BLaER1 treated with 17β-estradiol and CSF1 and Interleukin-3, amounts not matched to agents 10 nM and 100 nM (cell line): ENCODE results near the gene ZBTB21.
A peak's percentile ranks its signal among the peaks of the same experiment; 100 is the strongest.

Experiments used
- H3K27ac ChIP-seq, 11 experiments: shearing (Covaris generic); formaldehyde crosslinking; 2 replicates each; pipeline ENCODE4 v1.8.1; 2022
- H3K27me3 ChIP-seq, 11 experiments: shearing (Covaris generic); formaldehyde crosslinking; 2 replicates each; pipeline ENCODE4 v1.8.1; 2022
- H3K36me3 ChIP-seq, 11 experiments: shearing (Covaris generic); formaldehyde crosslinking; 2 replicates each; pipeline ENCODE4 v1.8.1; 2022
- H3K4me1 ChIP-seq, 10 experiments: shearing (Covaris generic); formaldehyde crosslinking; 2 replicates each; pipeline ENCODE4 v1.8.1; 2022
- H3K4me2 ChIP-seq, 11 experiments: shearing (Covaris generic); formaldehyde crosslinking; 2 replicates each; pipeline ENCODE4 v1.8.1; 2022
- H3K4me3 ChIP-seq, 10 experiments: shearing (Covaris generic); formaldehyde crosslinking; 2 replicates each; pipeline ENCODE4 v1.8.1; 2022
- H3K9ac ChIP-seq, 11 experiments: shearing (Covaris generic); formaldehyde crosslinking; 2 replicates each; pipeline ENCODE4 v1.8.1; 2022
- H3K9me3 ChIP-seq, 11 experiments: shearing (Covaris generic); formaldehyde crosslinking; replicated peaks in 1 of 11; 2 replicates each; pipeline ENCODE4 v1.8.1; 2022
- H4K20me1 ChIP-seq, 11 experiments: shearing (Covaris generic); formaldehyde crosslinking; 2 replicates each; pipeline ENCODE4 v1.8.1; 2022
- Cebpa-rat ChIP-seq, 11 experiments: shearing (Covaris generic); IDR thresholded peaks; 2 replicates each; pipeline ENCODE4 v1.8.1; 2022

The ZBTB21 gene

GRCh38 chr21:42051788-42052187, 41.6 kb upstream of the ZBTB21 start:
- TF ChIP-seq Cebpa-rat (IDR thresholded peaks at IDR 0.05) = no peak
- 0 out of 22 replicates have a peak overlapping the region, but pooled peaks of 1 of the 11 experiments have one; percentile 6 for H3K9ac ChIP-seq
- H3K9me3 ChIP-seq = peaks cover 6 to 23% (median 14%) of the 10 kb centered on the region in 11 experiments; a peak in 19 of 22 replicates
- H3K36me3 ChIP-seq = no peaks in the 10 kb centered on the region
- no peak overlapping the region for H3K4me3 ChIP-seq
- no peak overlapping the region for H3K27ac ChIP-seq
- H3K4me2 ChIP-seq = peak overlapping the region in 10 of 11 experiments; percentile 26 to 91 (median 73); a peak in 20 of 22 replicates
- H3K27me3 ChIP-seq = peaks cover 0 to 23% (median 11%) of the 10 kb centered on the region in 11 experiments; a peak in 9 of 22 replicates
- H4K20me1 ChIP-seq = peaks cover 0 to 7% (median 0%) of the 10 kb centered on the region in 11 experiments; a peak in 2 of 22 replicates
- peaks cover 16 to 55% (median 31%) of the 10 kb centered on the region in 10 experiments for H3K4me1 ChIP-seq

DNA sequence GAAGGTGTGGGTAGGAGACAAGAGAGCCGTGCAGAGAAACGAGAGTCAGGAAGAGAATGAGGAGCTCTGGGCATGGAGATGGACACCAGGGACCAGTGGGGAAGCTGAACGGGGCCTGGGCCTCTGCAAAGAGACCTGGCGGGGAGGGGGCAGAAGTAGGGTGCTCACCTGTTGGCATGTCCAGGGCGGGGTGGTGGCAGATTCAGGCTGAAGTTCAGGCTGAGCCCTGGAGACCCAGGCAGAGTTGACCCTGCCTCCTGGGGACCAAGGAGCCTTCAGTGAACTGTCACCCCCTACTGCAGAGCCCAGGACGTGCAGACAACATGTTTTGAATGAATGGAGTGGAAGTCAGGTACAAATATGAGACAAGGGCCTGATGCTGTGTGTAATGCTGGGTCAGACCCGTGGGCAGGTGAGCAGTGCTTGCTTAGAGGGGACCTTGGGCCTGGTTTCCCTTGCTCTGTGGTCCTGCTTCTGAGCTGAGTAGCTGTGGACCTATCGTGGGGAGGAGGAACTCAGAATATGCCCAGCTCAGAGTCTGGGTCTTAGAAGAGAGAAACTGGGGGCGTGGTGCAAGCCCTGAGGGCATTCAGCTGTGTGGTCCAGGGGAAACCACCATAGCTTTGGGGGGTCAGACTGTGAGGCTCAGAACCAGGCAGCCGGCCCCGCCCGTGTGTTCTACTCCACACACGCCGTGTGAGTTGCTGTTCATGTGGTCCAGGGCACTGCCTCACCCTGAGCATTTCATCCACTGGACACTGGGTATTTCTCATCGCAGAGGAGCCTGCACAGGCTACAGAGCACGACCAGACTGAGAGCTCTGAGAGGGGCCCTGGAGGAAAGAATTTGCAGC, 39.6 kb upstream of the ZBTB21 start:
- H4K20me1 ChIP-seq = peaks cover 0 to 7% (median 0%) of the 10 kb centered on the region in 11 experiments; a peak in 2 of 22 replicates
- H3K36me3 ChIP-seq = no peaks in the 10 kb centered on the region
- H3K9me3 ChIP-seq = peaks cover 6 to 21% (median 14%) of the 10 kb centered on the region in 11 experiments; a peak in 19 of 22 replicates
- peaks cover 0 to 23% (median 11%) of the 10 kb centered on the region in 11 experiments; a peak in 9 of 22 replicates for H3K27me3 ChIP-seq
- peak overlapping the region in 5 of 11 experiments; percentile 4 to 72 (median 10); a peak in 5 of 22 replicates for H3K4me2 ChIP-seq
- peaks cover 16 to 57% (median 31%) of the 10 kb centered on the region in 10 experiments for H3K4me1 ChIP-seq
- no peak for TF ChIP-seq Cebpa-rat (IDR thresholded peaks at IDR 0.05)
- no peak overlapping the region for H3K27ac ChIP-seq
- no peak overlapping the region for H3K9ac ChIP-seq
- H3K4me3 ChIP-seq = no peak overlapping the region

DNA sequence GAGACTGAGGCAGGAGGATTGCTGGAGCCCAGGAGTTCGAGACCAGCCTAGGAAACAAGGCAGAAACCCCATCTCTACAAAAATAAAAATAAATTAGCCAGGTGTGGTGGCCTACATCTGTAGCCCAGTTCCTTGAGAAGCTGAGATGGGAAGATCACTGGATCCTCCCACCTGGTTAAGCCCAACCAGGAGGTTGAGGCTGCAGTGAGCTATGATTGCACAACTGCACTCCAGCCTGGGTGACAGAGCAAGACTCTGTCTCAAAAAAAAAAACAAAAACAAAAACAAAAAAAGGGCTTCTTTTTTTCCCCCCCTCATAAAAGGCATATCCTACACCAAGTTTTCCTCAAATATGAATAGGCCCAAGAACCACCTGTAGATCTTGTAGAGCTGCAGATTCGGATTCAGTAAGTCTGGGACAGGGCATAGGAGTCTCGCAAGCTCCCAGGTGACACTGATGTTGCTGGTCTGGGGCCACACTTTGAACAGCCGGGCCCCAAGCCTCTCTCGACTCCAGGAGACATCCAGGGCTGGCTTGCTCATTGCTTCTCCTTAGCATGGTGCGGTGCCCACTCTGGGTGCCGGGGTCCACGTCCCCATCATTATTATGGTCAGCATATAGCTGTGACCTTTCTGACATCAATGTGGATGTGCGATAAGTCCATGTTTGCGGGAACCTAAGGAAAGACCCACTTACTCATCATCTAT, 38.9 kb upstream of the ZBTB21 start:
- Histone ChIP-seq H4K20me1 (peaks cover 0 to 7% (median 0%) of the 10 kb centered on the region in 11 experiments; a peak in 2 of 22 replicates), H3K36me3 (no peaks in the 10 kb centered on the region), H3K4me2 (peak overlapping the region in 10 of 11 experiments; percentile 37 to 72 (median 61); a peak in 17 of 22 replicates), H3K27me3 (peaks cover 0 to 23% (median 11%) of the 10 kb centered on the region in 11 experiments; a peak in 9 of 22 replicates), H3K4me3 (no peak overlapping the region), H3K4me1 (peaks cover 16 to 54% (median 31%) of the 10 kb centered on the region in 10 experiments), H3K9ac (no peak overlapping the region), H3K9me3 (peaks cover 6 to 13% (median 11%) of the 10 kb centered on the region in 11 experiments; a peak in 19 of 22 replicates), H3K27ac (no peak overlapping the region)
- TF ChIP-seq Cebpa-rat (IDR thresholded peaks at IDR 0.05) = peak in 2 of 11 experiments; percentile 10 to 38; a peak in 1 of 22 replicates

DNA sequence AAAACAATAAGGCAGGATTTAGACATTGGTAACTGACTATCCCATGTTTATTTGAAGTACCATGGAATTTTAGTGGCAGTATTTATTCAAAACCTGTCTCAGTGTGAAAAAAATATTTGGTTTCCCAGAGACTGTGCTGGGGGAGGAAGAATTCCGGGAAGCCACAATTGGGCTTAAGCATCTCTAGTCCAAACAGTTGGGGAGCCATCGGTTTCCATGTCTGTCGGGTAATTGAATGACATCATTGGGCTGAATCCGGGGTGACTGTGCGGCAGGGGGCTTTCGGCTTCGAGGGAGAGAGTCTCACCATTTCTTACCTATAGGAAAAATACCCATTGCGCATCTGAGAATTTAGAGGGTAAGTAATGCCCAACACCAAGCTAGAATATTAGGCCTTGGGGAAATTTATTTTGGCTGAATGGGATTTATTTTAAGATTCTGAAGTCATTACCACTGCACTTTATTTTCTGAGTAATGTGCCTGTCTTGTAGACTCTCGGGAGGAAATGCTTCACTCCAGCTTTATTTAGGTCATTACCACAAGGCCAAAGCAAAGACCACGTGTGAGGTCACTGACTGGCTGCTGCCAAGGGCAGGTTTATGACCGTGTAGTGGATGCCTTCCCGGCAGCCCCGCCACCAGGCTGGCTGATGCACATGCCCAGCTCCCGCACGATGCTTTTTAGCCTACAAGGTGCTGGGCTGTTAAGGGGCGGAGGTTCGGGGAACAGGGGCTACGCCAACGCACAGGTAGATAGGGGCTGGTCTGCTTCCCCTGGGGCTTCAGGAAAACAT, 37.9 kb upstream of the ZBTB21 start:
- Histone ChIP-seq H4K20me1 (peaks cover 0 to 7% (median 0%) of the 10 kb centered on the region in 11 experiments; a peak in 2 of 22 replicates), H3K4me2 (peak overlapping the region; percentile 28 to 72 (median 58)), H3K9me3 (peaks cover 0 to 3% (median under 1%) of the 10 kb centered on the region in 11 experiments; a peak in 7 of 22 replicates), H3K4me1 (peaks cover 16 to 53% (median 31%) of the 10 kb centered on the region in 10 experiments), H3K36me3 (no peaks in the 10 kb centered on the region), H3K27ac (no peak overlapping the region), H3K9ac (no peak overlapping the region; a peak in 1 of 22 replicates), H3K27me3 (peaks cover 0 to 17% (median 11%) of the 10 kb centered on the region in 11 experiments; a peak in 9 of 22 replicates), H3K4me3 (no peak overlapping the region)
- TF ChIP-seq Cebpa-rat (IDR thresholded peaks at IDR 0.05) = no peak

- no peak overlapping the region for H3K4me2 ChIP-seq
- H3K9ac ChIP-seq = no peak overlapping the region
- no peak overlapping the region for H3K27ac ChIP-seq
- H3K4me3 ChIP-seq = no peak overlapping the region
- H3K9me3 ChIP-seq = no peaks in the 10 kb centered on the region
- 0 out of 22 replicates have a peak, but pooled peaks cover 0 to 3% (median 0%) of the 10 kb centered on the region in 11 experiments for H4K20me1 ChIP-seq
- no peak for TF ChIP-seq Cebpa-rat (IDR thresholded peaks at IDR 0.05)
- H3K36me3 ChIP-seq = no peaks in the 10 kb centered on the region
- peaks cover 0 to 5% (median 0%) of the 10 kb centered on the region in 11 experiments; a peak in 2 of 22 replicates for H3K27me3 ChIP-seq
- peaks cover 11 to 45% (median 26%) of the 10 kb centered on the region in 10 experiments for H3K4me1 ChIP-seq
These were observed 34.8 kb upstream of the ZBTB21 start for GRCh38 chr21:42044871-42045495.

DNA sequence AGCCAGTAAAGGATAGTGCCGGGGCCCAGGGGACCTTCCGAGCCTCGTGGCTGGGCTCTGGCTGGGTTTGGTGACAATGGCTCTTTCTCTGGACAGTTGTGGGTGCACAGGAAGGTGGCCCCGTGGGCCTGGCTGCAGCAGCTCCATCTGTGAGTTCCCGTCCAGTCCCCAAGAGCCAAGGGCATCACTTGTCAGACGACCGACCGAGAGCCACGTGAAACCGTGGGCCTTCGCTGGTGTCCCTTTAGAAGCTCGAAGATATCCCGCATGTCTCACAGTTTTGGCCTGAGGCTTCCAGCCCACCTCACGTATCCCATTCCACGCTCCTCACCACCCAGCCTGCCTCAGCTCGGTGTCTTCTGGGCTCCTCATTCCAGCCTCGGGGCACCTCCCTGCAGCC, 33.8 kb upstream of the ZBTB21 start:
- no peak overlapping the region for H3K4me3 ChIP-seq
- peaks cover 12 to 49% (median 33%) of the 10 kb centered on the region in 10 experiments for H3K4me1 ChIP-seq

DNA sequence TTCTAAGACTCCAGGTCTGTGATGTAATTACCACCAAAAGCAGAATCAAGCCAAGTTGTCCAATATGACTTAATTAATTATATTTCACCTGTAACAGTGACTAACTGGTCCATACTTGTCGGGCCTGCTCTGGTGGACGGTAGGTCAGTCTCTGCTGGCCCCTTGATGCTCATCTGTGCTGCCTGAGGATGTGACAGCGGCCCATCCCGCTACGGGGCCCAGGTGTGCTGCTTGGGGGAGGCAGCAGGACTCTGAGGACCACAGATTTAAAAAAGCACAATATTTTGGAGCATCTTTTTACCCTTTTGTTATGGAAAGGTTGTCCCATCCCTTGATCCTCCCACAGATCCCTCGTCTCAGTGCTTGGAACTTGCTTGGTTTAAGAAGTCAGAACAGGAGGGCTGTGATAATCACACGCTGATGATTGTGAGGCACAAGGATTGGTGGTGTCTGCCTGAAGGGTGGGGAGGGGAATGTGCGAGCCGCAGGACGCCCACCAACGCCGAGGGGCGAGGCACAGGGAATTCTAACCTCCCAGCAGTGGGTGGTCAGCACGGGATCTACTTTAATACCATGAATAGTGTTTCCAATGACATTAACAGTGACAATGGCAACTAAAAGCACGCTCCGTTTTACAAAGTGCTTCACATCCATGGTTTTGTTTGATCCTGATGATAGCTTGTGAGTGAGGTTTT, 33.2 kb upstream of the ZBTB21 start:
- Histone ChIP-seq H3K9ac (no peak overlapping the region), H3K27me3 (no peaks in the 10 kb centered on the region), H3K27ac (no peak overlapping the region), H3K36me3 (no peaks in the 10 kb centered on the region), H3K9me3 (peaks cover 0 to 4% (median 0%) of the 10 kb centered on the region in 11 experiments; a peak in 1 of 22 replicates), H4K20me1 (no peaks in the 10 kb centered on the region), H3K4me1 (peaks cover 10 to 46% (median 28%) of the 10 kb centered on the region in 10 experiments), H3K4me3 (no peak overlapping the region), H3K4me2 (no peak overlapping the region)
- TF ChIP-seq Cebpa-rat (IDR thresholded peaks at IDR 0.05) = no peak

More for the DNA sequence above, 33.8 kb upstream of the ZBTB21 start:
- no peaks in the 10 kb centered on the region; a peak in 1 of 22 replicates for H3K9me3 ChIP-seq
- no peak overlapping the region for H3K27ac ChIP-seq
- no peaks in the 10 kb centered on the region for H3K27me3 ChIP-seq
- TF ChIP-seq Cebpa-rat (IDR thresholded peaks at IDR 0.05) = no peak
- H3K4me2 ChIP-seq = no peak overlapping the region
- no peaks in the 10 kb centered on the region for H3K36me3 ChIP-seq
- no peaks in the 10 kb centered on the region for H4K20me1 ChIP-seq
- H3K9ac ChIP-seq = no peak overlapping the region
